ENCODE data around the gene SPECC1L.

The SPECC1L gene

DNA sequence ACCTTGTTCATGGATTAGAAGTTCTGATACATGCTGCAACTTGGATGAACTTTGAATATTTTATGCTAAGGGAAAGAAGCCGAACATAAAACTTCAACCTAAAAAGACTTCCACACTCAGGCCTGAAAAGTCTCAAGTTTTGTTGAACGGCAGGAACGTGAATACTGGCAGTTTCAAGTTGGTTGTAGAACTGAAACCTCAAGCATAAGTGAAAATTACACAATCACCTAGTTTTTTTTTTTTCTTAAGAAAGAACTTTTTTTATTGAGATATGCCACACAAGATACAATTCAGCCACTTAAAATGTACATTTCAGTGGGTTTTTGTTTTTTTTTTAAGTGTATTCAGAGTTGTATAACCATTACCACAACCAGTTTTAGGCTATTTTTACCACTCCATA lies 106.0 kb downstream of the SPECC1L start:
- Histone ChIP-seq H3K4me3 (ENCODE audit: low read length) (no peak overlapping the region), H3K4me1 (ENCODE audit: control insufficient read depth, insufficient read depth, low read length) (peaks cover 5% of the 10 kb centered on the region), H3K9me3 (replicated peaks; ENCODE audit: low read length) (no peaks in the 10 kb centered on the region), H3K27me3 (ENCODE audit: control insufficient read depth, insufficient read depth, low read length) (no peaks in the 10 kb centered on the region), H3K36me3 (ENCODE audit: insufficient read depth, low read length) (peaks cover 28% of the 10 kb centered on the region), H3K9ac (ENCODE audit: low read depth, low read length) (no peak overlapping the region), H3K4me2 (ENCODE audit: low read length) (no peak overlapping the region)

DNA sequence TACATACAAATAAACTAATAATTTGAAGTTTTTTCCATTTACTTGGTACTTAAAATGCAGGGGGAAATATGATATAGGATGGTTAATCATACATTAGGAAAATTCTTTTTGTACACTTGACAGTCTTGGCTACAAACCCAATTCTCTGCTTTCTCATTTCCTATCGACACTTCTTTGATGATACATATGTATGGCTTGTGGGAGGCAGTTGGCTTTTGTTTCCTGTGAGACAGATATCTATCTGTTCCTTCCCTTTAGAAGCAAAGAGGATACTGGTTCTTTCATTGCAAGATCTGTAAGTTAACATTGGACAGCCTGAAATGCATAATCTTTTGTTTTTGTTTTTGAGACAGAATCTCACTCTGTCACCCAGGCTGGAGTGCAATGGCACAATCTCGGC lies 108.9 kb downstream of the SPECC1L start:
- Histone ChIP-seq H3K27me3 (ENCODE audit: control insufficient read depth, insufficient read depth, low read length) (no peaks in the 10 kb centered on the region), H3K4me2 (ENCODE audit: low read length) (no peak overlapping the region), H3K9ac (ENCODE audit: low read depth, low read length) (no peak overlapping the region), H3K4me3 (ENCODE audit: low read length) (no peak overlapping the region), H3K9me3 (replicated peaks; ENCODE audit: low read length) (no peaks in the 10 kb centered on the region), H3K4me1 (ENCODE audit: control insufficient read depth, insufficient read depth, low read length) (peaks cover 5% of the 10 kb centered on the region), H3K36me3 (ENCODE audit: insufficient read depth, low read length) (peaks cover 29% of the 10 kb centered on the region)

DNA sequence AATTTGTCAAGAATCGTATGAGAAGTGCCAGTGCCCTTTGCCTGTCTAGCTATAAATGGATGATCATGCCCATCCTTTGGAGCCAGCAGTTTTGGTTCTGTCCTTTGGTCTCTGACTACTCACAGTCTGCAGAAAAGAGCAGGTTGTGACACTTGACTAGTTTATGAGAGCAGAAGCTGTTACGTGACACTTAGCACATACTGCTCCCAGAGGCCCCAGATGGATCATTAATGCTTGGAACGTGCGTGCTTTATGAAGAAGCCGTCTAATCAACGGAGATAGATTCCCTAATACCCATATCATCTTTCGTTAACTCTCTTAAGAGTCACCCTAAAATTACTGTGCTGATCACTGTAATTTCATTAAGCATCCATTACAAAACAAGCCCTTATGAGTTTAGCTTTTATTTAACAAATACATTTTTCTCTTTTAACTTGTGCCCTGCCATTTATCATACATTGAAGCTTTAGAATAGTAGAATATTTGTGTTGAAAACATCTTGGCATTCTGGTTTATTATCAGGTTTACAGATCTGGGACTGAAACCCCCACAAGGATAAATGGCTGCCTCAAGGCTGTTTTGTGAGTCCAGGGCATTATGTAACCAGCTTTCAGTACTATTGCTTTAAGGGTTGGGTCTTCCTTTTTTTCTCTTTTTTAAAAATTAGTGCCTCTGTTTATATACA lies 109.7 kb downstream of the SPECC1L start:
- H3K9me3 ChIP-seq (replicated peaks; ENCODE audit: low read length) = no peaks in the 10 kb centered on the region
- no peak overlapping the region for H3K4me2 ChIP-seq (ENCODE audit: low read length)
- H3K27me3 ChIP-seq (ENCODE audit: control insufficient read depth, insufficient read depth, low read length) = no peaks in the 10 kb centered on the region
- no peak overlapping the region for H3K9ac ChIP-seq (ENCODE audit: low read depth, low read length)
- H3K4me3 ChIP-seq (ENCODE audit: low read length) = no peak overlapping the region
- H3K36me3 ChIP-seq (ENCODE audit: insufficient read depth, low read length) = peaks cover 24% of the 10 kb centered on the region
- H3K4me1 ChIP-seq (ENCODE audit: control insufficient read depth, insufficient read depth, low read length) = peaks cover 5% of the 10 kb centered on the region

DNA sequence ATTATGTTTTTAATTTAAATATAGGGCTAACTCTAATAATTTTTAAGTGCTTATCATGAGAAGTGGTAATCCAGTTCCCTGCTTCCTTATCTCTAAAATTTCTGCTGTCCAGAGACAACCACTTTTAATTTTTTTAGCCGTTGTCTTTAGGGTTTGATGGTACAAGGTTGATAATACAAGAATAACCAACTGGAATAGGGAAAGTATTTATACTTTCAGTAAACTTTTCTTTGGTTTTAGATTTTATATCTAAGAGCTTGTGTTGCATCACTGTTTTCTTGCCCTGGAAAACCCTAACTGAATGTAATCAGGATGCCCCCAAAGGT lies 110.2 kb downstream of the SPECC1L start:
- H3K4me1 ChIP-seq (ENCODE audit: control insufficient read depth, insufficient read depth, low read length) = peaks cover 5% of the 10 kb centered on the region
- H3K4me3 ChIP-seq (ENCODE audit: low read length) = no peak overlapping the region
- H3K9ac ChIP-seq (ENCODE audit: low read depth, low read length) = no peak overlapping the region
- no peak overlapping the region for H3K4me2 ChIP-seq (ENCODE audit: low read length)
- H3K36me3 ChIP-seq (ENCODE audit: insufficient read depth, low read length) = peaks cover 21% of the 10 kb centered on the region
- H3K9me3 ChIP-seq (replicated peaks; ENCODE audit: low read length) = no peaks in the 10 kb centered on the region
- H3K27me3 ChIP-seq (ENCODE audit: control insufficient read depth, insufficient read depth, low read length) = no peaks in the 10 kb centered on the region

DNA sequence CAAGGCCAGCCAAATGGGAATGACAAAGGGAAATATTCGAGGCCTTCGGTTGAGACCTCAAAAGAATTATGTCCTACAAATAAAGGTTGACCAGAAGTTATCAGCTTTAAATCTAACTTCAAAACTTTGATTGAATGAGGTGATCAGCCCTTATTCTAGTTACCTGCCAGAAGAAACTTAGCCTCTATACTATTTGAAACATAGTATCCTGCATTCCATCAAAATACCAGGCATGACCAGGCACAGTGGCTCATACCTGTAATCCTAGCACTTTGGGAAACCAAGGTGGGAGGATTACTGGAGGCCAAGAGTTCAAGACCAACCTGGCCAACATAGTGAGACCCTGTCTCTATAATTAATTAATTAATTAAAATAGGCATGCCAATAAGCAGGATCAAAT lies 112.4 kb downstream of the SPECC1L start:
- Histone ChIP-seq H3K4me2 (ENCODE audit: low read length) (no peak overlapping the region), H3K27me3 (ENCODE audit: control insufficient read depth, insufficient read depth, low read length) (no peaks in the 10 kb centered on the region), H3K4me1 (ENCODE audit: control insufficient read depth, insufficient read depth, low read length) (peaks cover 5% of the 10 kb centered on the region), H3K9me3 (replicated peaks; ENCODE audit: low read length) (no peaks in the 10 kb centered on the region), H3K36me3 (ENCODE audit: insufficient read depth, low read length) (peaks cover 10% of the 10 kb centered on the region), H3K4me3 (ENCODE audit: low read length) (no peak overlapping the region), H3K9ac (ENCODE audit: low read depth, low read length) (no peak overlapping the region)

DNA sequence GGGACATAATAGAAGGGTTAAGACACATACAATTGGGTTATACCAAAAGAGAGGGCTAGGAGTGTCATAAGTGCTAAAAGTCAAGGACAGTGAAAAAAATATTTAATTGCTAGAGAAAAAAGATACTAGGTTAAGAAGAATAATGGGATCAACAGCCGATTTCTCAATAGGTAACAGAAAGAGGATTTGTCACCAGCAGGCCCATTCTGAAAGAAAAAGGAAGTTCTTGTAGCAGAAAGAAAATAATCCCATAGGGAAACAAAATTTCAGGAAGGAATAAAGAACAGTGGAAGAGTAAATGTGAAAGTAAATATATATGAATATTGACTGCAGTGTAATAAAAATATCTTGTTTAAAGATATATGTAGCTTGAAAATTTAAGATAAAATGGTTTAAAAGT lies 113.5 kb downstream of the SPECC1L start:
- Histone ChIP-seq H3K27me3 (ENCODE audit: control insufficient read depth, insufficient read depth, low read length) (no peaks in the 10 kb centered on the region), H3K9me3 (replicated peaks; ENCODE audit: low read length) (no peaks in the 10 kb centered on the region), H3K4me2 (ENCODE audit: low read length) (no peak overlapping the region), H3K4me1 (ENCODE audit: control insufficient read depth, insufficient read depth, low read length) (peaks cover 5% of the 10 kb centered on the region), H3K4me3 (ENCODE audit: low read length) (no peak overlapping the region), H3K9ac (ENCODE audit: low read depth, low read length) (no peak overlapping the region), H3K36me3 (ENCODE audit: insufficient read depth, low read length) (peaks cover 10% of the 10 kb centered on the region)

DNA sequence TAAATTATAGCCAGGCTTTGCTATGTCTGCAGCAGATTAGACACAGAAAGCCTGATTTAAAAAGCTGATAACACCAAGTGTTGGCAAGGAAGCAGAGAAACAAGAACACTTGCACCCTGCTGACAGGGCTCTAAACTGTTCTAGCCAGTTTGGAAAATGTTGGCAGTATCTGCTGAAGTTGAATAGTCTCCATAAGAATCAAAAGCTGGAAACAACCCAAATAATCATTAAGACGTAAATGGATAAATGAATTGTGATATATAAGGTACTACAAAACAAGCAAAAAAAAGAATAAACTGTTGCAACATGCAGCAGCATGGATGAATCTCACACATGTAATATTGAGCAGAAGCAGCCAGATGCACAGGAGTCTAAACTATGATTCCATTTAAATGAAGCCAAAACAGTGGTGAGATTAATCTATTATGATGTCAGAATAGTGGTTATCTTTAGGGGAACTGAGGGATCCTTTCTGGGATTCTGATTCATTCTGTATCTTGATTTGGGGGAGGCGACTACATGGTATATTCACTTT lies 116.4 kb downstream of the SPECC1L start:
- no peak overlapping the region for H3K9ac ChIP-seq (ENCODE audit: low read depth, low read length)
- H3K4me3 ChIP-seq (ENCODE audit: low read length) = no peak overlapping the region
- H3K36me3 ChIP-seq (ENCODE audit: insufficient read depth, low read length) = peaks cover 6% of the 10 kb centered on the region
- no peak overlapping the region for H3K4me2 ChIP-seq (ENCODE audit: low read length)
- H3K4me1 ChIP-seq (ENCODE audit: control insufficient read depth, insufficient read depth, low read length) = peaks cover 10% of the 10 kb centered on the region
- H3K27me3 ChIP-seq (ENCODE audit: control insufficient read depth, insufficient read depth, low read length) = no peaks in the 10 kb centered on the region
- no peaks in the 10 kb centered on the region for H3K9me3 ChIP-seq (replicated peaks; ENCODE audit: low read length)

DNA sequence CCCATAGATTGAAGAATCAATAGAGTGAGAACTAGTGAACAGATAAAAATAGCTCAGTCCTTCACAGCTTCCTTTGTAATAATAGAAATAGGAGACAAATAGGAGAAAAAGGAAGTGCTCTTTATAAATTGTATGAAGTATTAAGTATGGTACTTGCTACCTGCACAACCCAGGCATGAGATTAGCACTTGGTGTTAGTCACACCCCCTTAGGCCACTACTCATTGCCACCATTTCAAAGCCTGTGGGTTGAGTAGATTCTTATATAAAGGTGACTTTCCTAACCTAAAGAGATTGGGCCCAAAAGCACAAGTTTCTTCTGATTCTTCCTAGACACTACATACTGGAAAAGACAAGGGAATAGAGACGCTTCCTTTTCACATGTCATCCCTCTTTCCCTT lies 119.0 kb downstream of the SPECC1L start:
- H3K4me2 ChIP-seq (ENCODE audit: low read length) = no peak overlapping the region
- no peak overlapping the region for H3K9ac ChIP-seq (ENCODE audit: low read depth, low read length)
- no peak overlapping the region for H3K4me3 ChIP-seq (ENCODE audit: low read length)
- peaks cover 4% of the 10 kb centered on the region for H3K36me3 ChIP-seq (ENCODE audit: insufficient read depth, low read length)
- H3K27me3 ChIP-seq (ENCODE audit: control insufficient read depth, insufficient read depth, low read length) = no peaks in the 10 kb centered on the region
- H3K4me1 ChIP-seq (ENCODE audit: control insufficient read depth, insufficient read depth, low read length) = peaks cover 16% of the 10 kb centered on the region
- no peaks in the 10 kb centered on the region for H3K9me3 ChIP-seq (replicated peaks; ENCODE audit: low read length)

- Histone ChIP-seq H3K36me3 (ENCODE audit: insufficient read depth, low read length) (peaks cover 4% of the 10 kb centered on the region), H3K4me3 (ENCODE audit: low read length) (no peak overlapping the region), H3K9me3 (replicated peaks; ENCODE audit: low read length) (no peaks in the 10 kb centered on the region), H3K27me3 (ENCODE audit: control insufficient read depth, insufficient read depth, low read length) (no peaks in the 10 kb centered on the region), H3K4me1 (ENCODE audit: control insufficient read depth, insufficient read depth, low read length) (peaks cover 16% of the 10 kb centered on the region), H3K4me2 (ENCODE audit: low read length) (no peak overlapping the region), H3K9ac (ENCODE audit: low read depth, low read length) (no peak overlapping the region)
Measured at GRCh38 chr22:24390156-24390555, 119.5 kb downstream of the SPECC1L start.

- Histone ChIP-seq H3K9ac (ENCODE audit: low read depth, low read length) (no peak overlapping the region), H3K36me3 (ENCODE audit: insufficient read depth, low read length) (peaks cover 4% of the 10 kb centered on the region), H3K4me1 (ENCODE audit: control insufficient read depth, insufficient read depth, low read length) (peaks cover 16% of the 10 kb centered on the region), H3K4me3 (ENCODE audit: low read length) (no peak overlapping the region), H3K4me2 (ENCODE audit: low read length) (no peak overlapping the region), H3K27me3 (ENCODE audit: control insufficient read depth, insufficient read depth, low read length) (no peaks in the 10 kb centered on the region), H3K9me3 (replicated peaks; ENCODE audit: low read length) (no peaks in the 10 kb centered on the region)
Measured at GRCh38 chr22:24390576-24390975, 119.9 kb downstream of the SPECC1L start.

DNA sequence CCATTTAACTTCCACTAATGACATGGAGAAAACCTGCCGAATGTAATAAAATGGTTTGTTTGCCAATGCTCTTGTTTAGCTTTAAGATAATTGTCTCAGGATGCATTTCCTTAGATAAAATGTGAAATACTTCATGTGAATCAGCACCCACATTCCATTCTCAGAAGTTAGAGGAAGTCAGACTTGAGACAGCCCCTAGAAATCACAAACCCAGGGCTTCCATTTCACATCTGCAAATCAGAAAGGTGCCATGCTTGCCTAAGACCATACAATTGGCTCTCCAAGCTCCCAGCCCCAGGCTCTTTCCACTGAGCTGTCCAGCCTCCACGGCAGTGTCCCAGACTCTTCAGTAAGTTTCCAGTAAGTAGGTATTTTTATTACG lies 121.2 kb downstream of the SPECC1L start:
- peak overlapping the region; percentile 12 for H3K4me2 ChIP-seq (ENCODE audit: low read length)
- H3K27me3 ChIP-seq (ENCODE audit: control insufficient read depth, insufficient read depth, low read length) = no peaks in the 10 kb centered on the region
- peaks cover 16% of the 10 kb centered on the region for H3K4me1 ChIP-seq (ENCODE audit: control insufficient read depth, insufficient read depth, low read length)
- H3K36me3 ChIP-seq (ENCODE audit: insufficient read depth, low read length) = peaks cover 8% of the 10 kb centered on the region
- no peak overlapping the region for H3K4me3 ChIP-seq (ENCODE audit: low read length)
- H3K9ac ChIP-seq (ENCODE audit: low read depth, low read length) = no peak overlapping the region
- no peaks in the 10 kb centered on the region for H3K9me3 ChIP-seq (replicated peaks; ENCODE audit: low read length)

DNA sequence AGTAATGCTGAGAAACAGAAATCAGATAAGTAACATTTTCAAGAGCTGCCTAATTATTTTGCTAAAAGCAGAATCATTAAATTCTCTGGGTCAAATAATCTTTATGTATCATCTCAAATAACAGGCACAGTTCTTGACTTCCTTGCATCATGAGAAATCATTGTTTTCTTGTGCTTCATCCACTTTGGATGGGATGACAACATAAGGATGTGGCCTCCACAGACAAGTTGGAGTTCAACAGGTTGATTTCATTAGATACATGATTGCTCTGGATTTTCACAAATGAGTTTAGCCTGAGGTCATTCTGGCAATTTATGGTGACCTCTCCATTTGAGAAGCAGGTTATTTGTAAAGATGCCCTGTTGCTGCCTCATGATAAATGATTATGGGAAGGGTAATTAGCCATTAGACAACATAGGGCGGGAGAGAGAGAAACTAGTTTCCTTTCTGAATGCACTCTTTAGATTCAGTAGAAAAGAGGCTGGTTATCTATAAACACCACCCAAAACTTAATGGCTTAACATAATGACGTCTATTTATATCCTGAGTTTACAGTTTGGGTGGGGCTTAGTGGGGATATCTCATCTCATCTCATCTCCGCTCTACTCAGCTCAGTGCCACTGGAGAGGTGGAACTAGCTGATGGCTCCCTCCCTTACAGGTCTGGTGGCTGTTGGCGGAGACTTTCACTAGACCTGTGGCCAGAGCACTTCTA lies 121.7 kb downstream of the SPECC1L start:
- Histone ChIP-seq H3K9ac (ENCODE audit: low read depth, low read length) (no peak overlapping the region), H3K9me3 (replicated peaks; ENCODE audit: low read length) (no peaks in the 10 kb centered on the region), H3K36me3 (ENCODE audit: insufficient read depth, low read length) (peaks cover 13% of the 10 kb centered on the region), H3K27me3 (ENCODE audit: control insufficient read depth, insufficient read depth, low read length) (no peaks in the 10 kb centered on the region), H3K4me2 (ENCODE audit: low read length) (peak overlapping the region; percentile 12), H3K4me3 (ENCODE audit: low read length) (no peak overlapping the region), H3K4me1 (ENCODE audit: control insufficient read depth, insufficient read depth, low read length) (peaks cover 16% of the 10 kb centered on the region)
